Memory B cell (primary cell): ENCODE results near the gene LCE2B.

Experiments
- ATAC-seq: fragments of 150-1000 bp; cut with Tn5 transposase; 2 replicates; pipeline ENCODE4 v1.10.0; 2021; ENCODE audit warnings: low read depth, mild to moderate bottlenecking, moderate library complexity
- DNase-seq, 2 donors: peaks; one replicate each; pipeline ENCODE4 v3.0.0; 2022; ENCODE audit warnings: low spot score in 2 of 2
- H3K27ac Mint-ChIP-seq: one replicate; pipeline ENCODE4 v1.8.0; 2022; ENCODE audit warnings: mild to moderate bottlenecking, moderate library complexity, mixed read lengths
- H3K27me3 Mint-ChIP-seq: one replicate; pipeline ENCODE4 v1.8.0; 2022; ENCODE audit warnings: mixed read lengths
- H3K36me3 Mint-ChIP-seq: one replicate; pipeline ENCODE4 v1.8.0; 2022; ENCODE audit warnings: mild to moderate bottlenecking, mixed read lengths
- H3K4me1 Mint-ChIP-seq: one replicate; pipeline ENCODE4 v1.8.0; 2022; ENCODE audit warnings: mixed read lengths
- H3K4me3 Mint-ChIP-seq: one replicate; pipeline ENCODE4 v1.8.0; 2022; ENCODE audit warnings: mild to moderate bottlenecking, moderate library complexity, mixed read lengths
- H3K9me3 Mint-ChIP-seq: one replicate; pipeline ENCODE4 v1.8.0; 2022; ENCODE audit warnings: mixed read lengths

Gene LCE2B

GRCh38 chr1:152681616-152682015 is 4.3 kb upstream of the LCE2B start:
- Mint-ChIP-seq H3K36me3 (no peaks in the 10 kb centered on the region), H3K4me3 (no peak overlapping the region), H3K27me3 (peaks cover 21% of the 10 kb centered on the region), H3K4me1 (no peaks in the 10 kb centered on the region), H3K27ac (no peak overlapping the region), H3K9me3 (peaks cover 1% of the 10 kb centered on the region)
- no peak for DNase-seq
- ATAC-seq, result no peak

GRCh38 chr1:152683846-152684245 is 2.1 kb upstream of the LCE2B start:
- Mint-ChIP-seq H3K9me3 (peaks cover 1% of the 10 kb centered on the region), H3K36me3 (no peaks in the 10 kb centered on the region), H3K27ac (no peak overlapping the region), H3K4me1 (no peaks in the 10 kb centered on the region), H3K27me3 (peaks cover 18% of the 10 kb centered on the region), H3K4me3 (no peak overlapping the region)
- DNase-seq (no peak), ATAC-seq (no peak)

- Mint-ChIP-seq H3K36me3 (no peaks in the 10 kb centered on the region), H3K27ac (no peak within 1 kb of the TSS)
- no peak for DNase-seq
These were observed 12.0 kb downstream of the LCE2B start, which contains the start of gene LCE2A for GRCh38 chr1:152697701-152698600. TSS of gene LCE2A (plus strand) at chr1:152698345. CDS start at chr1:152698902, 557 bp downstream.

GRCh38 chr1:152699746-152700145 is 13.8 kb downstream of the LCE2B start:
- ATAC-seq (no peak), DNase-seq (no peak)
- Mint-ChIP-seq H3K27me3 (peaks cover 3% of the 10 kb centered on the region), H3K9me3 (peaks cover 5% of the 10 kb centered on the region), H3K27ac (no peak overlapping the region), H3K4me3 (no peak overlapping the region), H3K36me3 (no peaks in the 10 kb centered on the region), H3K4me1 (no peaks in the 10 kb centered on the region)

More at GRCh38 chr1:152697701-152698600, 12.0 kb downstream of the LCE2B start, which contains the start of gene LCE2A:
- Mint-ChIP-seq H3K4me1 (no peaks in the 10 kb centered on the region), H3K9me3 (peaks cover under 1% of the 10 kb centered on the region), H3K4me3 (no peak within 1 kb of the TSS), H3K27me3 (peaks cover 3% of the 10 kb centered on the region)
- ATAC-seq, result no peak

GRCh38 chr1:152707860-152708259 is 21.9 kb downstream of the LCE2B start, which contains the start of gene LCE4A:
TSS of gene LCE4A (plus strand) at chr1:152708160. CDS start at chr1:152709076, 916 bp downstream.
- Mint-ChIP-seq H3K27ac (no peak within 1 kb of the TSS), H3K4me1 (no peaks in the 10 kb centered on the region), H3K9me3 (peaks cover 6% of the 10 kb centered on the region), H3K27me3 (peaks cover 13% of the 10 kb centered on the region), H3K36me3 (no peaks in the 10 kb centered on the region), H3K4me3 (no peak within 1 kb of the TSS)
- DNase-seq (no peak), ATAC-seq (no peak)

GRCh38 chr1:152718238-152718637 is 32.3 kb downstream of the LCE2B start:
- no peaks in the 10 kb centered on the region for H3K4me1 Mint-ChIP-seq
- ATAC-seq (no peak), DNase-seq (no peak)
- H3K27me3 Mint-ChIP-seq, result peaks cover 3% of the 10 kb centered on the region
- peaks cover 2% of the 10 kb centered on the region for H3K9me3 Mint-ChIP-seq
- no peaks in the 10 kb centered on the region for H3K36me3 Mint-ChIP-seq
- no peak overlapping the region for H3K4me3 Mint-ChIP-seq
- no peak overlapping the region for H3K27ac Mint-ChIP-seq

- DNase-seq (no peak), ATAC-seq (no peak)
- peaks cover 2% of the 10 kb centered on the region for H3K27me3 Mint-ChIP-seq
- H3K4me3 Mint-ChIP-seq, result no peak overlapping the region
- no peaks in the 10 kb centered on the region for H3K9me3 Mint-ChIP-seq
- H3K27ac Mint-ChIP-seq, result no peak overlapping the region
- H3K36me3 Mint-ChIP-seq, result no peaks in the 10 kb centered on the region
- no peaks in the 10 kb centered on the region for H3K4me1 Mint-ChIP-seq
These were observed 39.3 kb downstream of the LCE2B start for GRCh38 chr1:152725261-152725660.

- no peaks in the 10 kb centered on the region for H3K36me3 Mint-ChIP-seq
- H3K9me3 Mint-ChIP-seq, result no peaks in the 10 kb centered on the region
- H3K4me1 Mint-ChIP-seq, result no peaks in the 10 kb centered on the region
- no peak overlapping the region for H3K4me3 Mint-ChIP-seq
- peaks cover 2% of the 10 kb centered on the region for H3K27me3 Mint-ChIP-seq
- ATAC-seq (no peak), DNase-seq (no peak)
- no peak overlapping the region for H3K27ac Mint-ChIP-seq
These were observed 43.1 kb downstream of the LCE2B start for GRCh38 chr1:152728986-152729385.

- H3K36me3 Mint-ChIP-seq, result no peaks in the 10 kb centered on the region
- H3K4me3 Mint-ChIP-seq, result no peak overlapping the region
- no peak for ATAC-seq
- no peaks in the 10 kb centered on the region for H3K9me3 Mint-ChIP-seq
- DNase-seq, result no peak
- H3K27ac Mint-ChIP-seq, result no peak overlapping the region
- no peaks in the 10 kb centered on the region for H3K4me1 Mint-ChIP-seq
- peaks cover 10% of the 10 kb centered on the region for H3K27me3 Mint-ChIP-seq
These were observed 49.7 kb downstream of the LCE2B start for GRCh38 chr1:152735648-152736047.
